HTERT RPE-1 (cell line): ENCODE data around the gene AMPD3.

Source experiments
- in situ Hi-C: fragments of 300-500 bp; cut with MboI; formaldehyde crosslinking; loops from 4 replicates; pipeline ENCODE4 v1.14.3; 2020; ENCODE audit warnings: low sequenced_read_pairs

AMPD3 gene

GRCh38 chr11:10486161-10486840 is 31.2 kb downstream of the AMPD3 start:
- in situ Hi-C loops, result no loop called here

- in situ Hi-C loops, result no loop called here
Observed at GRCh38 chr11:10487002-10487647, 32.1 kb downstream of the AMPD3 start.

- in situ Hi-C loops, result no loop called here
Observed at GRCh38 chr11:10488121-10488933, 33.3 kb downstream of the AMPD3 start.

- in situ Hi-C loops, result no loop called here
Observed at GRCh38 chr11:10488934-10489691, 34.0 kb downstream of the AMPD3 start.

- in situ Hi-C loops, result no loop called here
Observed at GRCh38 chr11:10490032-10490397, 35.0 kb downstream of the AMPD3 start.

GRCh38 chr11:10490398-10491241 is 35.6 kb downstream of the AMPD3 start:
- in situ Hi-C loops, result no loop called here

GRCh38 chr11:10492084-10492483 is 37.0 kb downstream of the AMPD3 start:
- in situ Hi-C loops, result no loop called here

- in situ Hi-C loops, result no loop called here
Observed at GRCh38 chr11:10493041-10493663, 38.1 kb downstream of the AMPD3 start.

GRCh38 chr11:10494636-10495463 is 39.8 kb downstream of the AMPD3 start:
- in situ Hi-C loops, result no loop called here

- in situ Hi-C loops, result no loop called here
Observed at GRCh38 chr11:10495464-10495786, 40.4 kb downstream of the AMPD3 start.

- in situ Hi-C loops, result no loop called here
Observed at GRCh38 chr11:10496296-10496936, 41.4 kb downstream of the AMPD3 start.

GRCh38 chr11:10497371-10498021 is 42.4 kb downstream of the AMPD3 start:
- in situ Hi-C loops, result no loop called here

GRCh38 chr11:10498022-10498400 is 42.9 kb downstream of the AMPD3 start:
- in situ Hi-C loops, result no loop called here

- in situ Hi-C loops, result no loop called here
Observed at GRCh38 chr11:10498426-10499250, 43.6 kb downstream of the AMPD3 start.

- in situ Hi-C loops, result no loop called here
Observed at GRCh38 chr11:10499452-10499851, 44.4 kb downstream of the AMPD3 start.

GRCh38 chr11:10499874-10500601 is 45.0 kb downstream of the AMPD3 start:
- in situ Hi-C loops, result no loop called here
